GM21528 (cell line): ENCODE results near the gene MBD5.

Source experiments
- ATAC-seq: cut with Tn5 transposase; IDR thresholded peaks from one replicate; pipeline ENCODE4 v1.9.1; 2021; ENCODE audit warnings: mild to moderate bottlenecking, moderate library complexity; ENCODE audit not compliant: unreplicated experiment, low FRiP score

MBD5 gene

DNA sequence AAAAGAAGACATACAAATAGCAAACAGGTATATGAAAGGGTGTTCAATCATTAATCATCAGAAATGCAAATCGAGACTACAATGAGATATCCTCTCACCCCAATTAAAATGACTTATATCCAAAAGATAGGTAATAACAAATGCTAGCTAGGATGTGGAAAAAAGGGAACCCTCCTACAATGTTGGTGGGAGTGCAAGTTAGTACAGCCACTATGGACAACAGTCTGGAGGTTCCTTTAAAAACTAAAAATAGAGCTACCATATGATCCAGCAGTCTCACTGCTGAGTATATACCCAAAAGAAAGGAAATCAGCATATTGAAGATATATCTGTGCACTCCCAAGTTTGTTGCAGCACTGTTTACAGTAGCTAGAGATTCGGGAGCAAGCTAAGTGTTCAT, 271.5 kb downstream of the MBD5 start:
- no peak for ATAC-seq

DNA sequence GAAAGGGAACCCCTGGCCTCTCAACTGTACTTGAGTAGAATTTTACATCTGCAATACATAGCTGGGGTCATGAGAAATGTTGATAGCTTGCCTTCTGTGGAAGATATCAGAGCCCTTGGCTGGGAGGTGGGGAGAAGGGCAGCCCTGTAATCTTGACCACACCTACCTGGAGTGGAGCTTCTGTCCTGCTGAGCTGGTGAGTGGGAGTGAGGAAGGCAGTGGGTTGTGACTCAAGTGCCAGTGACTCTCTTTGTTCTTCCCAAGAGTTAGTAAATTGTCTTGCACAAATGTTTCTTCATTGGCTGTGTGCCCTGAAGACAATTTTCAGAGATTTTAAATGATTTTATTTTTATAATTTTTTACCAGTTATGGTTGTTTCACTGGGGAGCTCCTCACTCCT, 277.3 kb downstream of the MBD5 start:
- no peak for ATAC-seq

DNA sequence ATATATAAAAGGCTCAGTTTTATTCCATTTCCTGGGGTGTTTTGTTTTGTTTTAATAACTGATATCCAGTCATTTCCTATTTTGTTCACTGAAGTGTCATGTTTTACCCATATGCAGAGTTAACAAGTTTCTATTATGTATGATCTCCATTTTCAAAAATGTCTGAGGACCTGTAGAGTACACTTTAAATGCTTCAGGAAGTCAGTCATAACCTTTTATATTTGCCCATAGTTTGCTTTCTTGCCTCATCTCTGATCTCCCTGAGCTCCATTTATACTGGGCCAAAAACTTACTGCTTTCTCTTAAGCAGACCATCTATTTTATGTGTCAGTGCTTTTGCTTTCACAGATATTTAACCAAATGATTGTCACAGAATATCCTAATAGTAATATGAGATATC, 278.7 kb downstream of the MBD5 start:
- no peak for ATAC-seq

DNA sequence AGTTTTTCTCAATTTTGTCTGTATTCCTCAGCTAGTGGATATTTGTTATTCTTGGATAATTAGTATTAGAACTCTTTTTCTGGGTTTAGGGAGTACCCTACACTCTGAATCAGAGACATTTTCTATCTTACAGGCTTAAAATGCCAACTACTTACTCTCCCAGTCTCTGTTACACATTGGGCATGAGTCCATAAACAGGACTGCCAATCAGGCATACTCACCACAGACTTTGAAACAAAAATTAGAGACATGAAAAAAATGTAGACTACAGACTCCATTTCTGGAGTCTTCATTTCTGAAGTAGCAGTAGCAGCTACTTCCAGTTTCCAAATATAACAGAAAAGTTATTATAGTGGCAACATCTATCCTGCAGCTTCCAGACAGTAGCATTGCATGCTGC, 279.7 kb downstream of the MBD5 start:
- ATAC-seq, result no peak

DNA sequence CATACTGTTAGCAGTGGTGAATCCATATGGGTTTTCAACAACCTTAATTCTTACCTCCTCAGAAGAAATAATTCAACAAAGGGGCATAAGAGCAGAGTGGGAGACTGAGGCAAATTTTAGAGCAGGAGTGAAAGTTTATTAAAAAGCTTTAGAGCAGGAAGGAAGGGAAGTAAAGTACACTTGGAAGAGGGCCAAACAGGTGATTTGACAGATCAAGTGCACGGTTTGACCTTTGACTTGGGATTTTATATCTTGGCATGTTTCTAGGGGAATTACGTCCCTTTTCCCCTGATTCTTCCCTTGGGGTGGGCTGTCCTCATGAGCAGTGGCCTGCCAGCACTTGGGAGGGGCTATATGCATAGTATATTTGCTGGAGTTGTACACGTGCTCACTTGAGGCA, 280.5 kb downstream of the MBD5 start:
- no peak for ATAC-seq

DNA sequence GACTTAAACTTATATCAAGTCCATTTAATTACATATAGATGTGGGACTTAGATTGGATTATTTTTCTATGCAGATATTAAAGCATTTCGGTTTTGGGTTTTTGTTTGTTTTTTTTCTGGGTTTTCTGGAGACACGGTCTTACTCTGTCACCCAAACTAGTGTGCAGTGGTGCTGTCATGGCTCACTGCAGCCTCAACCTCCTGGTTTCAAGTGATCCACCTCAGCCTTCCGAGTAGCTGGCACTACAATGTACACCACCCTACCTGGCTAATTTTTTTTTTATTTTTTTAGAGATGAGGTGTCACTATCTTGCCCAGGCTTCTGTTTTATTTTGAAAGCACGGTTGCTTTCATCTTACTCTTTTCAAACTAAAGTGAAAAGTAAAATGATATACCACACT, 281.6 kb downstream of the MBD5 start:
- ATAC-seq, result no peak

DNA sequence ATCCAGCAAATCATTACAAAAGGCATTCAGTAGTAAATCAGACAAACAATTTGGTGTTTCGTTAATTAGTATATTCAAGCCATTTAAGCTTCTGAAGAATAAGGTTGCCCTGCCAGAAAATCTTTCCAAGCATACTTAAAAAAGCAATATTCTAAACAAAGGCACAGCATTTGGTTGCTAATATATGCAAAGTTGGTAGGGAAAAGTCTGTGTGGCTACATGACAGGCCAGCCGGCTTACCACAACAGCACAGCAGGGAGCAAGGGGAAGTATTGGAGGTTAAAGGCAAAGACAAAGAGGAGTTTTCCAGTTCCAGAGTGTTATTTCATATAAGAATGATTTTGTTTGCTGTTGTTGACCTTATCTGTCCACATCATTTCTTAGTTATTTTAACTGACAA, 282.3 kb downstream of the MBD5 start:
- no peak for ATAC-seq

DNA sequence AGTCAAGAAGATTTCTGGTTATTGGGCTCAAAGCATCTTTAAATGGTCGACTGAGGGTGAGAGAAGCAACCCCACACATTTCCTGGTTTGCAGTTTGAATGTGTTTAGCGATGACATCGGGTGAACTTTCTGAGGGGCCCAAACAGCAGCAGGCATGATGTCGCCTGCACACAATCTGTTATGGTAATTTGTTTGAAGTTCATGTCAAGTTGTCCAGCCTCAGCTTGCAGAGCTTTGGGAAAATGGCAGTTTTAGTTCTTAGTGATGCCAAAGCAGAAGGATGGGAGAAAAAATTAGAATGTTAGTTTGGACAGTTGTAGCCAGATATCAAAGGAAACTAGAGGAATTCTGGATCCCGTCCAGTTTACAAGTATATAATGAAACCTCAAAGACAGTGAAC, 284.6 kb downstream of the MBD5 start:
- ATAC-seq, result no peak

DNA sequence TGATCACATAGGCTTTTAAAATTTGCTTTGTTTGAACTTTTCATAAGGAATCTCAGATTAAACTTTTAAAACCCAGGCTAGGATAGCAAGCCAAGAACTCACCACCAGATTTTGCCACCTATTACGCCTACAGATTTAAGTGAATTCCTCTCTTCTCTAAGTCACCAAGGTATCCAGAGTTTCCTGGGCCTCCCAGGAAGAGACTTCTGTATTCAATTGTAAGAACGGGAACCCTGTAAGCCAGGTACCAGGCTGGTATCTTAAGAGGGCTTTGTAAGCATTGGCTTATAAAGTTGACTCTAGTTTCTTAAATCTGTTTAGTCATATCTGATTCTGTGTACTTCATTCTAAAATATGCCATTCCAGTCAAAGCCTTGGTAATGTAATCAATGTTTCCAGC, 285.1 kb downstream of the MBD5 start:
- ATAC-seq, result no peak

DNA sequence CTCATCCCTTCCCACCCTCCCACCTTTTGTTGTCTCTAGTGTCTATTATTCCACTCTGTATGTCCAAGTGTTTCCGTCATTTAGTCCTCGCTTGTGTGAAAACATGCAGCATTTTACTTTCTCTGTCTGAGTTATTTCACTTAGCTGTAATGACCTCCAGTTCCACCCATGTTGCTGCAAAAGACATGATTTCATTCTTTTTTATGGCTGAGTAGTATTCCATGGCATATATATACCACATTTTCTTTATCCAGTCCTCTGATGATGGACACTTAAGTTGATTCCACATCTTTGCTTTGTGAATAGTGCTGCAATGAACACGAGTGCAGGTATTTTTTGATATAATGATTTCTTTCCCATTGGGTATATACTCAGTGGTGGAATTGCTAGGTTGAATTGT, 296.7 kb downstream of the MBD5 start:
- no peak for ATAC-seq

DNA sequence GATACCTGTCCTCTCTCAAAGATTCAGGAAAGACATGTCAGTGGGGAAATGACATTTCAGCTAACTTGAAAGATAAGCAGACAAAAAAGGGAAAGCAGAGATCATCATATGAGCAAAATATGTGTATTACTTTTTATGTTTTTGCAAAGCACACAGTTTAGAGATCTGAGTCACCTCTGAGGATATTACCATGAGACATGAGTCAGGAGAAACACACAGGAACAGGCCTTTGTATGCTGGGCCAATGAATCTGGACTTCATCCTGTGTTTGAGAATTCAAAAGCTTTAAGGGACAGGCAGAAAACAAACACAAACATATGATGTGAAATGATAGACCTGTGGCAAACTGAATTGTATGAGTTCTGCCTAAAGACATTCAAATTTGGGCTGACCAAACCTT, 317.6 kb downstream of the MBD5 start:
- ATAC-seq, result no peak

DNA sequence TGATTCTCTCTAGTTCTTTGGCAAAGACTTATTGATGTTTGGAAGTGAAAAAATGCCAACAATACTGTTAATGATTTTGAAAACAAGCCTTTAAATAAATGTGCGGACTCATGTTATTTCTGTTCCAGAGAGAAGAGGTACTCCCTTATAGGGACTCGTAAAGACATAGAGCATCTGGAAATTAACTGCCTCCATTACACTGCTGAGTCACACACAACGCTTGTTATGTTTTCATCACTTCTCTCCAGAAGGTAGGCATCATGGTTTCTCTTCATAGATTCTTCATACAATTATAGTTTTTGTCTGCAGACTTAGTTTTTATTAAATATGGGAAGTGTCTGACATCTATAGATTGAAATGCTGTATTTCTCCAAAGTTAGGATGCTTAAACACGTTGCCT, 321.2 kb downstream of the MBD5 start:
- no peak for ATAC-seq

DNA sequence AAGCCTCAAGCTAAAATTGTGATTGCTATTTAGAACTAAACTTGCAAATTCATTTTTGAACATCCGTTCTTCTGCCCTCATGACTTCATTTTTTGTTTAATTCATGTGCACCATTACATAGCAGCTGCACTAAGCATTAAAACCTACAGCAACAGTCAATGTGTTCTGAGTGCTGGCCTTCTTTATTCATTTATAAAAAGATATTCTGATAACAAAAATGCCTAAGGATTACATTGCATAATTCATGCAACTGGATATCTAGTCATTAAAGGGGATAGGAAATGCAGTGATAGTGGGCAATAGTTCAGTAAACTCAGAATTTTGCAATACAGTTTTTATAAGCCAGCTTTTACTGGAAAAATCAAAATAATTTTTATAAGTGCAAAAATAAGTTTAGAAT, 329.3 kb downstream of the MBD5 start:
- ATAC-seq, result no peak

DNA sequence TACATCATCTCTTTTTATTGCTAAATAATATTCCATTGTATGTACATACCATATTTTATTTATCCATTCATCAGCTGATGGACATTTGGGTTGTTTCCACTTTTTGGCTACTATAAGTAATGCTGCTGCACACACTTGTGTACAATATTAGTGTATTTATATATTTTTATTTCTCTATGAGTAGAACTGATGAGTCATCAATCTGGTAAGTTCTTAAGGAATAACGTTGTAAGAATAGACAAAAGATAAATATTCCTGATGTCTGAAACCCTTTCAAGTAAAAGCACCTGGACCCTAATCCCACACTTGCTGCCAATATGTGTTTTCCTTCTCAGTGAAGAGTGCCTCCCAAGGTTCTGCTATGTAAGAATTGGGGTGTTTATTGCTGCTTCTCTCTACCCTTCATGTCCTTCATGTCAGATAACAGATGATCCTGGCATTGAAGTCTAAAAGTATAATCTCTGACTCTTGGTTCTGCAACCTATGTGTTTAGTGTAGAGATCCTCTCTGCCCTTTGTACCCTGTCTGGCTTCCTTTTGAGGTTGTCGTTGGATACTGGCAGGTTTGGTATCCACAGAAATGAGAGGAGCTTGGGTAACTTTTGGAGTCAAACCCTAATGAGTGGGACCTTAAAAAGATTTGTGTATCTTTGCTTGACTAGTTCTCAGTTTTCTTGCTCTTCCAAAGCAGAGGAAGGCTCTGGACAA, 330.7 kb downstream of the MBD5 start:
- no peak for ATAC-seq

DNA sequence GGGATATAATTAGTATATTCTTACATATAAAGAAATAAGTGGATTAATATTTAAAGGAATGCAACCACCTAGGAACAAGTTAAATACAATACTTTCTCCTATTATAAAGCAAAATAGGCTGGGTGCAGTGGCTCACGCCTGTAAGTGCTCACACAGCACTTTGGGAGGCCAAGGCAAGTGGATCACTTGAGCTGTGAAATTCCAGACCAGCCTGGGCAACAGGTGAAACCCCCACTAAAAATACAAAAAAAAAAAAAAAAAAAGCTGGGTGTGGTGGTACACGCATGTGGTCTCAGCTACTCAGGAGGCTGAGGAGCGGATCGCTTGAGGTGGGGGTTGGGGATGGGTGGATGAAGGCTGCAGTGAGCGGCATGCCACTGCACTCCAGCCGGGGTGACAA, 337.5 kb downstream of the MBD5 start:
- no peak for ATAC-seq

DNA sequence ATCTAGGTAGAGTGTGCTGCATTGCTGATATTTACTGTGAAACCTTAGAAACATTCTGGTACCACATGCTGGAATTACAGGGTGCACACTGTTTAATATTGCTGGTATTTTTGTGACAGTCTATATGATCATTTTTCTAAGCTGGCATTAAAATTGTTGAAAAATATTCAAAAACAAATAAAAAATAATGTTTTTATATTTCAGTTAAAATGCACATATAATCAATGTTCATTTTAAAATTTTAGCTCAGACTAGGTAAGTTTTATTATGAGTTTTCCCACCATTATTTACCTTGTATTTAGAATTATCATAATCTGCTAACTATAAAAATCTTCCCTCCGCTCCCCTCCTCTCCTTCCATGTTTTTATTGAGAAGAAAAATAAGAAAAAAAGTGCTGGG, 339.8 kb downstream of the MBD5 start:
- no peak for ATAC-seq

DNA sequence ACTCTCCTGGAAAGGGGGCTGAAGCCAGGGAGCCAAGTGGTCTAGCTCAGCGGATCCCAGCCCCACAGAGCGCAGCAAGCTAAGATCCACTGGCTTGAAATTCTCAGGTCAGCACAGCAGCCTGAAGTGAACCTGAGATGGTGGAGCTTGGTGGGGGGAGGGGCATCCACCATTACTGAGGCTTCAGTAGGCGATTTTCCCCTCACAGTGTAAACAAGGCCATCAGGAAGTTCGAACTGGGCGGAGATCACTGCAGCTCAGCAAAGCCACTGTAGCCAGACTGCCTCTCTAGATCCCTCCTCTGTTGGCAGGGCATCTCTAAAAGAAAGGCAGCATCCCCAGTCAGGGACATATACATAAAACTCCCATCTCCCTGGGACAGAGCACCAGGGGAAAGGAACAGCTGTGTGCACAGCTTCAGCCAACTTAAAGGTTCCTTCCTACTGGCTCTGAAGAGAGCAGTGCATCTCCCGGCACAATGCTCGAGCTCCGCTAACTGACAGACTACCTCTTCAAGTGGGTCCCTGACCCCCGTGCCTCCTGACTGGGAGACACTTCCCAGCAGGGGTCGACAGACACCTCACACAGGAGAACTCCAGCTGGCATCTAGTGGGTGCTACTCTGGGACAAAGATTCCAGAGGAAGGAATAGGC, 341.4 kb downstream of the MBD5 start:
- no peak for ATAC-seq

DNA sequence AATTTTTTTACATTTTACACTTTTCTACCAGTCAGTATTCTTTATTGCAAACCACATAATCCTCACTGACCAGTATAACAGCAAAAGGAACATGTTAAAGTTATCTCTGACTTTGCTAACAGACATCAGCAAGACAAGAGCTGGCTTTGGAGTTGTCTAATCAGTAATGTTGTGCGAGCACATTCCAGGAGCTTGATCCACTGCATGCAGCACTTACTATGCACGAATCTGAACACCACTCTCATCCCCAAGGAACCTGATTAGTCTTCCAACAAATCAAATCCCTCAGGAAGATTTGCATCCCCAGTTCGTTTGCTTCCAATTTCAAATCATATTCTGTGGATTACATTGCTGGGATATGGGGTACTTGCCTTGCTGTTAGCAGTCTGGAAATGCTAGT, 354.3 kb downstream of the MBD5 start:
- ATAC-seq, result no peak

DNA sequence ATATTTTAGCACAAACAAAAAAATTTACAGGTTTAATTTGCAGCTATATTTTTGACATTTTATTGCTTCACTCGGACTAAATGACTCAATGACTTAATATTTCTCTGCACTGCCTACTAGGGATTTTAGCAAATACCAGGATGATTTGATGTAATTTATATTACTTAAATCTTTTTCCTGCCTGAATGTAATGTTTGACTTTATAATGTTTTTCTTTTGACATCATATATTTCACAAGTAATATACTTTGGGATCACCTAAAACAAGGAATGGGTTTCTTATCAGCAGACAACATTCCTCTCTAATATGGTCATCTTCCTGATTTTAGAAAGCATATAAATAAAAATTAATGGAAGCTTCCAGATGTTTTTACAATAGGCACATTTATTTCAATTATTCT, 370.4 kb downstream of the MBD5 start:
- ATAC-seq, result no peak

DNA sequence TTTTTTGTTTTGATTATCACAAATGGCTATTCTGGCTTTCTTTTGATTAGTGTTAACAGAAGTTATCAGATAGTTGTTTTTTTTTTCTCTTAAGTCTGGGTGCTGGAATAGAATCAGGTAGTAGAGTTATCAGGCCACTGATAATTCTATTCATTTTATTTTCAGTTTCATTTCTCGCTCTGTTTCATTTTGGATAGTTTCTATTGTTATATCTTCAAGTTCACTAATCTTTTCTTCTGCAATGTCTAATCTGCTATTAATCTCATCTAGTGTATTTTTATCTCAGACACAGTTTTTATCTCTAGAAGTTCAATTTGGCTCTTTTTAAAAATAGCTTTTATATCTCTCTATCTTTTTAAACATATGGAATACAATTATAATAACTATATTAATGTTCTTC, 381.9 kb downstream of the MBD5 start:
- ATAC-seq, result no peak

DNA sequence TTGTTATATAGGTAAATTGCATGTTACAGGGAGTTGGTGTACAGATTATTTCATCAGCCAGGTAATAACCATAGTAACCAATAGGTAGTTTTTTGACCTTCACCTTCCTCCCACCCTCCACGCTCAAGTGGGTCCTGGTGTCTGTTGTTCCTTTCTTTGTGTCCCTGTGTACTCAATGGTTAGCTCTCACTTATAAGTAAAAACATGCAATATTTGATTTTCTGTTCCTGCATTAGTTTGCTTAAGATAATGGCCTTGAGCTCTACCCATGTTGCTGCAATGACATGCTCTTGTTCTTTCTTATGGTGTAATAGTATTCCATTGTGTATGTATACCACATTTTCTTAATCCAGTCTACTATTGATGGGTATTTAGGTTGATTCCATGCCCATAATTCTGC, 390.0 kb downstream of the MBD5 start:
- no peak for ATAC-seq

DNA sequence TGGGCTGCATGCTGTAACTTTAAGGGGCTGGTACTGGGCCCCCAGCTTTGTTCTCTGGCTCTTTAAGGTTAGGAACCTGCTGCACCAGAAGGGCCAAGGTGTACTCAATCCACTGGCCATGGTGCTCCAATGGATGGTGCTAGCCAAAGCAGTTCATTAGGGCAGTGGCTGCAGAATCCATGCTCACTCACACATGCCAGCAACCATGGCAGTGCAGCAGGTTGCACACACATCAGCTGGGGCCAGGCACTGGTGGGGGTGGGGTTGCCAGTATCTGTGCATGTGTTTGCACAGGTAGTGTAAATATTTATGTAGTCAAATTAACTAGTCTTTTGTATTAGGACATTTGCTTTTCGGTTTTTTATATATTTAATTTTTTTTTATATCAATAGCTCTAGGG, 395.4 kb downstream of the MBD5 start:
- ATAC-seq, result no peak

DNA sequence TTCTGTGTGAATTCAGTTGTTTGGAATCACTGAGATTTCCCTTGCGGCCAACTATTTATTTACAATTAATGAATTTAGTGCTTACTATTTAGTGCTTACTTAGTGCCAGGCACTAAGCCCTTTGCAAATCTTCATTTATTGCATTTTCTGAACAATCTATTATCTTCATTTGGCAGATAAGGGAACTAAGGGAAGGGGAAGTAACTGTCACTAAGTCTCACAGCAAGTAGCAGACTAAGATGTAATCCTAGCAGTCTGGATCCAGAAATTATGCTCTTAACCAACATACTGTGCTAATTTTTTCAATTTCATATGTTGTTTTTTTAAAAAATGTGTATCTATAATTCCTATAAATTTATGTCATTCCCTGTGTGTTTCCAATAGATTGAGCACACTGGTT, 409.2 kb downstream of the MBD5 start:
- no peak for ATAC-seq
